GM21390 (cell line): ENCODE results near the gene KASH5.
A peak's percentile ranks its signal among the peaks of the same experiment; 100 is the strongest.
"Not testable (repeated sequence)": the region's sequence is repeated elsewhere in the genome, so short reads cannot be mapped to it uniquely, and the experiment has no call there.

Experiments
- ATAC-seq: cut with Tn5 transposase; IDR thresholded peaks from one replicate; pipeline ENCODE4 v1.9.1; 2021; ENCODE audit not compliant: unreplicated experiment

KASH5 gene

GRCh38 chr19:49435670-49436069 lies 47.6 kb downstream of the KASH5 start:
- ATAC-seq = no peak

GRCh38 chr19:49436381-49437017 lies 48.5 kb downstream of the KASH5 start:
- ATAC-seq = no peak

- ATAC-seq = no peak
Measured at GRCh38 chr19:49437231-49437630, 49.2 kb downstream of the KASH5 start.

GRCh38 chr19:49438261-49438660 lies 50.2 kb downstream of the KASH5 start:
- no peak for ATAC-seq

- ATAC-seq = no peak
Measured at GRCh38 chr19:49439836-49440235, 51.8 kb downstream of the KASH5 start.

- no peak for ATAC-seq
Measured at GRCh38 chr19:49440439-49441209, 52.6 kb downstream of the KASH5 start.

GRCh38 chr19:49441210-49441959 lies 53.3 kb downstream of the KASH5 start, which contains the start of gene SLC17A7:
SLC17A7 (minus strand) TSS chr19:49441527; CDS start chr19:49441379, 148 bp downstream.
- ATAC-seq = no peak

- ATAC-seq = no peak
Measured at GRCh38 chr19:49441960-49442350, 53.9 kb downstream of the KASH5 start.

- no peak for ATAC-seq
Measured at GRCh38 chr19:49442354-49442753, 54.3 kb downstream of the KASH5 start.

- peak; percentile 15 for ATAC-seq
Measured at GRCh38 chr19:49442771-49443365, 54.8 kb downstream of the KASH5 start.

GRCh38 chr19:49443366-49444099 lies 55.5 kb downstream of the KASH5 start:
- peak; percentile 66 for ATAC-seq

GRCh38 chr19:49444100-49444700 lies 56.2 kb downstream of the KASH5 start:
- ATAC-seq = not testable (repeated sequence)

GRCh38 chr19:49445997-49446396 lies 57.9 kb downstream of the KASH5 start:
- no peak for ATAC-seq

- ATAC-seq = no peak
Measured at GRCh38 chr19:49447485-49448431, 59.7 kb downstream of the KASH5 start.

- ATAC-seq = no peak
Measured at GRCh38 chr19:49448432-49448786, 60.4 kb downstream of the KASH5 start.

GRCh38 chr19:49450405-49450804 lies 62.4 kb downstream of the KASH5 start:
- ATAC-seq = no peak

GRCh38 chr19:49451430-49452181 lies 63.6 kb downstream of the KASH5 start, which contains the start of gene PIH1D1:
PIH1D1 (minus strand) TSS chr19:49451814; CDS start chr19:49451574, 240 bp downstream.
- ATAC-seq = peak; percentile 57

GRCh38 chr19:49453013-49453756 lies 65.1 kb downstream of the KASH5 start, which contains the start of gene ALDH16A1:
ALDH16A1 (plus strand) TSS chr19:49453225; CDS start chr19:49453332, 107 bp downstream.
- peak; percentile 77 for ATAC-seq
